Activated CD4-positive, alpha-beta T cell treated with anti-CD3 and anti-CD28 coated beads for 24 hours (primary cell): ENCODE data around the gene DENND1B.
"Not testable (repeated sequence)": the region's sequence is repeated elsewhere in the genome, so short reads cannot be mapped to it uniquely, and the experiment has no call there.

ENCODE experiments used
- DNase-seq, 2 donors: peaks; one replicate each; pipeline ENCODE4 v3.0.0-alpha.2; 2020; ENCODE audit warnings: low read depth in 2 of 2

DENND1B gene

DNA sequence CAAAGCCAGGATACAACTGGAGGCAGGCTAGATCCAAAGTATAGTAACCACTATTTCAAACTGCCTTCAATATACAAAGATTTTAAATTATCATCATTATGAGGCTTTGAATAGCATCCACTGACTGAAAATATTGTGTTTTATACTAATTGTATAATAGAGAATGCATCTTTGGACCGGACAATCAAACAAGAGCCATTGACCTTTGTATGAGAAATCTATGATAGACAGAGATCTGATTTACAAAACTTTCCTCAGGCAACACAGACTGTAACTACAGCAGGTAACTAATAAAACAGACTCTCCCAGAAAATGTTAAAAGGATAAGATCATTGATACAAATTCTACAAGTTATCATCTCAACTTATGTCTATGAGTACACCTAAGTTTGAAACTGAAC lies 152.9 kb downstream of the DENND1B start:
- no peak for DNase-seq

DNA sequence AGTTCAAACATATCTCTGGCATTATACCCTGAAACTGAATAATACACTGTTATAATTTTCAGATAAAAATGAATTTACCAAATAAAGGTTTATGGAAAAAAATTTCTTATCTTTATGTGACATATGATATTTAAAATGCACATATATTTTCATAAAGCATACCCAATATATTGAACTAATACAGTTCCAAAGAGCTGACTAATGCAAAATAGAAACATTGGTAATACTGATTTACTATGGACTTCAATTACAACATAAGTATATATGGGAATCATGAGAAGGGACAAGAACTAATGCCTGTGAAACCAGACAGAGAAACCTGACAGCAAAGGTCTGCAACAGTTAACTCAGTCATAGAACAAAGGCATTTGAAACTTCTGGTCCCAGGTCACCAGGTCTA lies 153.5 kb downstream of the DENND1B start:
- no peak for DNase-seq

GRCh38 chr1:197620714-197621163 lies 154.5 kb downstream of the DENND1B start:
- DNase-seq = no peak

DNA sequence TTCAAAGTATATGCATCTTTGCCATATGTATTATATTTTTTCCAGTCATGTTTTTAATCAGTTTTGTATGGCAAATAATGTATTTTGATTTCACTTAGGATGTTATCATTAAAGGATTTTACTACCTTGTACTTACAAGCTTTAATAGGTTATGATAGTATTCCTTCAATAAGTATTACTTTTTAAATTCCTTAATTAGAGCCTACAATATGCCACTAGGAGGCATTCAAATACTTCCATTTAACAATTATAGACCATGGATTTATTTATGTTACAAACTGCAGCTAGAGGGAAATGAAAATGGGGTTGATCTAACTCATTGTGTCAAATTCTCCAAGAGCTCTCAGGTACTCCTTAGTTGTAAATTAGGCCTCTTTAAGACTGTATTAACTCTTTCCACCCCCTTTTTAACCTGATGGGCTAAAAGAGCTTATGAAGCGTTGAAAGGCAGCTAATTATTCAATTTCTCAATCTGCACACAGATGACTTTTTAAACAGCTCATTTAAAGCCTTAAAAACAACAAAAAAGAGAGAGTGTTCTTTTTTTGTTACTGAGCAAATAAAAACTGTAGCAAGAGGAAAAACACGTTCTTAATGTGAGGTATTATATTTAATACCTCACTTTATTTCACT lies 156.2 kb downstream of the DENND1B start:
- DNase-seq = no peak

DNA sequence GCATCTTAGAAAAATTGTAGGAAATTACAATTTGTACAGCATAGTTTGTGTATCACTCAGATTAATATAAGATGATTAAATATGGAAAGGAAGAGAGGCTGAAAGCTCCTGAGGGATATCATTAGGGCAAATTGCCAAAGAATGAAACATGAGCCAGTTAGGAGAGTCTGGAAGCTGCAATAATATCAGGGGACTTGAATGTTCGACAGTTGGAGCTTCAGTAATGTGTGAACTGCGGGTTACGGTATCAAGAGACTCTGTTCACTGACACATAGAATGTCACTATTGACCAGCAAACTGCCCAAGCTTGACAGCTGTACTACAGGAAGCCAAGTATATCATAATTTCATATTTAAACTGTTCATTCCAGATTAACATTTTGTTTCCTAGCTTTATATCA lies 157.2 kb downstream of the DENND1B start:
- no peak for DNase-seq

DNA sequence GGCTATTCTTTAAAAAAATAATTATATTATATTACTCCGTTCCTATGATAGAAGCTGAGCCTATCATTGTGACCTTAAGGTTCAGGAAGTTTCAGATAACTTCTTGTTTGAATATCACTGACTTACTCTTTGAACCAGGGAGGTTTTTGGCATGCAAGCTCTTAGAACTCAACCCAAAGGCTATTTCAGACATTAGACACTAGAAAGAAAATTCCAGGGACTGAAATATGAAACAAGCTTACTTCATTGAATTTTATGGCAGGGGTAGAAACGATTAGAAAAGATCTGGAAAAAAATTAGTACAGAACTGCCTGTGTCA lies 159.6 kb downstream of the DENND1B start:
- DNase-seq = no peak

DNA sequence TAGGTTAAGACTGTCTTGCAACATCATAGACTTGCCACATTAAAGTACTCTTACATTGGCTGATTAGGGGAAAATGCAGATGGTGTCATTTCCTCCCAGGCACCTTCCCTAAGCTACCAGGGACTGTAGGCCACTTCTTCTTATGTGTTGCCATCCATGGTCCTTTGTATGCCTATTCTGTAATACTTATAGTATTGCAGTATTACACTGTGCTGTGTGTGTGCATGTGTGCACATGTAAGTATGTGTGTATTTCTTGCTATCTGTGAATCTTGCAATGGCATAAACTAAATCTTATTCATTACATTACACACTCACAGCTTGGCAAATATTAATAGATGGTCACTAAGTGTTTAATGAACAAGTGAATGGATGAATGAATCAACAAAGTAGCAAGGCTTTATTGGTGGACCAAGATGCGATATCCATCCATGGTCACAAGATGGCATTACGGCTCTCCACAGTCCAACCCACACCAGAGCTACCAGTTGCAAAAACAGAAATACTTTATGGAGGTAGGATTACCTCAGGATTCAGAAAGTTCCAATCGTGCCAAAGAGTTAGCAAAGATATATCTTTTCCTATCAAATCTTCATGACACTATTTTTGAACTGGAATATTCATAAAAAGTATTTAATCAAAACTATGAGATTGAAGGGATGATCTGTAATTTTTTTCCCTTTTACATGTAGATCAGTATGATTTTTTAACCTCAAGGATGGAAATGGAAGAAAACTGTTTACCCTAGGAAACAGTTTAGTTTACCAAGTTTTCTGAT lies 160.2 kb downstream of the DENND1B start:
- DNase-seq = peak in 1 of 2 donors; percentile 4

DNA sequence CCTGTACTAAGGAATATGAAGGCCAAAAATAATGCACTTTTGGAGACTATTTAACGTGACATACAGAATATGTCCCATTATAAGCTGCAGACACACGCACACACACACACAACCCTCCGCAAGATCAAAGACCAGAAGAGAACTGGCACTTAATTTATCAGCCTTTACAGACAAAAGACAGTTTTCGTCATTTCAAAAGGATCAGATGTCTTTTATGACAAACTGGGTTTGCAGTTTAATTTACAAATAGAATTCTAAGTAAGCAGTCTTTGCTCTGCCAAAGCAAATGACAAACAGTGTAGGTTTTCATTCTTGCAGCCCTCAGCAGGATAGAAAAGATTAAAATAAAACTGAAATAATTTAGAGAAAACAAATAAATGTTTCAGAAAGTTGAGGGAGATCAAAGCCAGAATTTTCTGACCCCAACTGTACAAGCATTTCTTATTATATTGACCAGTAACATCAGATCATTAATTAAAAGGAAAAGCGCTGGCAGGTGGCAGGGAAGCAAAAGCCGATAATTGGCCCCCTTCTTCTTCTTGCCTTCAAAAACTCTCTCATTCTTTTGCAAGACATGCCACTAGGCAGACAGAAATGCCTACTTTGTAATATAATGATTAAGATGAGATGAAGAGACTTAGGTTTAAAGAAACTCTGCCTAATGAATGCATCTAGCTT lies 169.0 kb downstream of the DENND1B start:
- no peak for DNase-seq

DNA sequence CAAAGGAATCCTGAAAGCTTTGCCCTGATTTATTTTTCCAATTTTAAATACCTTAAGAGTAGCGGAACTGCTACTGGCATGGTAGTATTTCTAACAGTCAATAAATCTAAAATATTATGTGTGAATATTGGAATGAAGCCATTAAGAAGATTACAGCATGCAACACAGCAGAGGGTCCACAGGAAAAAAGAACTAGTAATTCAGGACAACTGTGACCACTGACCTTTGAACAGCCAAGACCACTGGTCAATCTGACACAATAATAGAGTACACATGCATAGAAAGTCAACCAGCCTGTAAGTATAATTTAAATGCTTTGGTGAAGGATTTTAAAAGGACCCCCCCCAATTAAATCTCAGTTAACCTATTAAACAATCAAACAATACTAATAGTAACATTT lies 171.0 kb downstream of the DENND1B start:
- DNase-seq = no peak

DNA sequence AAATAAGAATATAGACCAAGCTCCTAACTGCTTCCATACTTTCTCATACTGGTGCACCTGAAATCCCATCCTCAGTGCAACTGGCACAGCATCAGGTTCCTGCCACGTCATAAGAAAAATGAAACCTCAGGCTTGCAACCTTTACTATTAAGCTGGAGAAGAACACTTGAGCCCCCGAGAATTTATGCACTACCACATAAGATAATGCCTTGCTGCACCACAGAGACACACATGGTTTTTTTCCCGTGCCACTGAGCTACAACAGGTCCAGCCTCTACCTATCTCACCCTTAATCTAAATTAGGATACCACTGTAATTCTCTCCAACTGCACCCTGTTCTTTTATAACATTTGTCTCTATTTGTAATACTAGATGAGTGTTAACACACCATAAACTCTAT lies 174.5 kb downstream of the DENND1B start:
- no peak for DNase-seq

DNA sequence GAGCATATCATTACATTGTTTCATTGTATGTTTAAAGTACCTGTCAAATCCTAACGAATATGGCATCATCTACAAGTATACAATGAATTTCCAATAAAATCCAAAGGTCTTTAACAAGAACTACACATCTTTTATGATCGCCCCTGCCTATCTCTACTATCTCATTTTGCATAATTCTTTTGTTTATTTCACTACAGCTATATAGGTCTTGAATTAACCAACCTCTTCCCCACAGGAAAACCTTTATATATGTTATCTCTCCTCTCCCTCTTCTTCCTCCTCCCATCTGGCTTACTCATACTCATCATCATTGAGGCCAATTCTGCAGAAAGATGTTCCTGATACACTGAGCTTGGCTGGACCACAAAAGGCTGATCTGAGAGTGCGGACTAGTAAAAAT lies 175.5 kb downstream of the DENND1B start:
- no peak for DNase-seq

DNA sequence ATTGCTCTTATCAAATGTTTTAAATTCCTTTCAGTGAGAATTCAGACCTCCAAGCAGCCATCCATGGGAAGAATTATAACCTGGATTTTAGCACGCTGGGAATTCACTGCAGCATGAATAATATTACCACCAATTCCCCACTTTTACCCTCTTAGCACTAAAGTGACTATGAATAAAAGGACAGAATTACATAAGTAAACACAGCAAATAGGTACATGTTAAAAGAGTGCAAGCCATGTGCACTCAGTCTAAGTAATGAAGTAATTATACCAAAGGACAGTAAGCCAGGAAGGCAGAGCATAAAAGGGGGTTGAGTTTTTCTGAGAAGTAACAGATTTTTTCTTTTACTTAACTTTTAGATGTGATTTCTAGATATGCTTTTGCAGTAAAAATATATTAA lies 176.3 kb downstream of the DENND1B start:
- no peak for DNase-seq

GRCh38 chr1:197595304-197595904 lies 179.9 kb downstream of the DENND1B start:
- DNase-seq = no peak

DNA sequence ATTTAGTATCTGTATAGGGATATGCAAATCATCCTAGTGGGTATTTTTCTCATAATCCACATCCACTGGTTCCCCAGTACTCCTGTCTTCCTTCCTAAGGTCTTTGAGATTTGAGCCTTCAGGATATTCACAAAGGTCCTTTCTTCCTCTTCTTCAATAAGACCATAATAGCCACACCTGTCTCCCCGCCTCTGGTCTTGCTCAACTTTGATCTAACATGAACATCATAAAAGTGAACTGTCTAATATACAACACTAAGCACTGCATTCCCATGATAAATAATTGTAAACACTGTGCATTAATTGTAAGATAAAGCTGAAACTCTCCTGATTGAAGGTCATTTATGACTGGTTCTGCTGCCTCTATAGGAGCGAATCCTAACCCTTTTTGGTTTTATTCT lies 184.6 kb downstream of the DENND1B start:
- no peak for DNase-seq

DNA sequence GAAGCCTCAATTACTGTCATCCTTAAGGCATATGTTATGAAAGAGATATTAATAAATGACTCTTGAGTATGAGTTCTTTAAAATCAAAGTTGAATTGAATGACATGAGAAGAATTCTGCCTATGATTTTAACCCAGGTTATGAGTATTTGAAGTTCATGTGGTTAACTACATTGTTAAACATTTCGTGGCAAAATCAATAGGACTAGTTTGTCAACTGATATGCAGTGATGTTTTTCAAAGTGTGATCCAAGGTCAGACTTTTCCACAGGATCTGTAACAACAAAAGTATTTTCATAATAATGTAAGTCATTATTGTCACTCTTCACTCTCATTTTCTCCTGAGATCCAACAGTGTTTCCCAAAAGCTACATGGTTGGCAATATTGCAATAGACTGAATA lies 189.5 kb downstream of the DENND1B start:
- DNase-seq = no peak

- no peak for DNase-seq
These were observed 197.7 kb downstream of the DENND1B start for GRCh38 chr1:197577580-197577979.

DNA sequence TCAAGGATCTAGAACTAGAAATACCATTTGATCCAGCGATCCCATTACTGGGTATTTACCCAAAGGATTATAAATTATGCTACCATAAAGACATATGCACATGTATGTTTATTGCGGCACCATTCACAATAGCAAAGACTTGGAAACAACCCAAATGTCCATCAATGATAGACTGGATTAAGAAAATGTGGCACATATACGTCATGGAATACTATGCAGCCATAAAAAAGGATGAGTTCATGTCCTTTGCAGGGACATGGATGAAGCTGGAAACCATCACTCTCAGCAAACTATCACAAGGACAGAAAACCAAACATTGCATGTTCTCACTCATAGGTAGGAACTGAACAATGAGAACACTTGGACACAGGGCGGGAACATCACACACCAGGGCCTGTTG lies 199.7 kb downstream of the DENND1B start:
- not testable (repeated sequence) for DNase-seq

GRCh38 chr1:197572169-197572568 lies 203.1 kb downstream of the DENND1B start:
- no peak for DNase-seq

- DNase-seq = no peak
These were observed 207.8 kb downstream of the DENND1B start for GRCh38 chr1:197567442-197567841.

- DNase-seq = no peak
These were observed 214.2 kb downstream of the DENND1B start for GRCh38 chr1:197561041-197561440.

DNA sequence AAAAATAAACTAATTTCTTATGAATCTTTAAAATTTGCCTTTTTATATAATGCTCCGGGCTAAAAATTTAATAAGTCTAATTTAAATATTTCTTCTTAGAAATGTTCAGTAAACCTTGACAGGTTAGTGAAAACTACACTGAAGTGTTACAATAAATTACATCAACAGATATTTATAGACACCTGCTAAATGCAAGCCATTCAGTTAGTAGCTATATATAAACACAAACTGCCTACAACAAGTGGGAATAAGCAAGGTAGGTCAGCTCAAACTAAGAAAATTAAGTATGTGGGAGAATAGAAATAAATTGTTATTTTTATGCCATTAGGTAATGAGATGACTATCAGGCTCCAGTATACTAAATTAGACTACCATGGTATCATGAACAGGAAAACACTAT lies 215.6 kb downstream of the DENND1B start:
- no peak for DNase-seq

- DNase-seq = no peak
These were observed 216.0 kb downstream of the DENND1B start for GRCh38 chr1:197559244-197559643.

- no peak for DNase-seq
These were observed 218.0 kb downstream of the DENND1B start for GRCh38 chr1:197557302-197557701.
